SK-N-SH (cell line): ENCODE data around the gene LY6G6D. TPM values are rescaled to one million over a fixed set of nuclear protein-coding genes. Genes with fewer than 3 reads are reported as not detected.

Experiments used
- CTCF ChIA-PET: fragments of 300-600, 350-600 bp; formaldehyde crosslinking; extraction: SDS; loops from one replicate; lab custom pipeline; 2021; lab: Yijun Ruan, JAX
- POLR2A ChIA-PET: fragments of 350-600 bp; sonication (Branson Sonifier 250); formaldehyde crosslinking; extraction: SDS; loops from one replicate; lab custom pipeline; 2020; ENCODE audit warnings: antibody characterized with exemption, inconsistent platforms; lab: Yijun Ruan, JAX
- DNase-seq: peaks from one replicate; pipeline ENCODE4 v3.0.0; 2012
- H2AFZ ChIP-seq: fragments of 200-600 bp; sonication (generic); 2 replicates; pipeline ENCODE4 v1.8.1; 2016; ENCODE audit warnings: antibody characterized with exemption, mild to moderate bottlenecking, low read depth
- H3F3A ChIP-seq: fragments of 200-600 bp; sonication (generic); replicated peaks from 2 replicates; pipeline ENCODE3; 2016; ENCODE audit warnings: antibody characterized with exemption, mild to moderate bottlenecking; ENCODE audit not compliant: insufficient read depth
- H3K27ac ChIP-seq, 2 experiments: fragments of 200-500 bp in 1 of 2; fragments of 200-600 bp in 1 of 2; sonication (Bioruptor generic) in 1 of 2; sonication (generic), shearing (Covaris generic) in 1 of 2; 2 replicates each; pipeline versions ENCODE4 v1.5.1 to v1.6.1; 2014 to 2016; ENCODE audit warnings: low read depth in 2 of 2, inconsistent platforms in 1 of 2, low read length in 1 of 2, mild to moderate bottlenecking in 1 of 2, mixed read lengths in 1 of 2
- H3K27me3 ChIP-seq: fragments of 200-600 bp; sonication (generic), shearing (Covaris generic); 2 replicates; pipeline ENCODE4 v1.6.1; 2016; ENCODE audit warnings: mixed run types; ENCODE audit not compliant: insufficient read depth
- H3K36me3 ChIP-seq, 2 experiments: fragments of 200-500 bp in 1 of 2; fragments of 200-600 bp in 1 of 2; sonication (Bioruptor generic) in 1 of 2; sonication (generic) in 1 of 2; replicated peaks in 1 of 2; 2 replicates each; pipeline versions ENCODE3 to v1.5.1; 2014 to 2016; ENCODE audit warnings: low read length in 1 of 2, mild to moderate bottlenecking in 1 of 2; ENCODE audit not compliant: insufficient read depth in 2 of 2, control insufficient read depth in 1 of 2
- H3K4me1 ChIP-seq, 2 experiments: fragments of 200-500 bp in 1 of 2; fragments of 200-600 bp in 1 of 2; sonication (Bioruptor generic) in 1 of 2; sonication (generic), shearing (Covaris generic) in 1 of 2; 2 replicates each; pipeline versions ENCODE4 v1.5.1 to v1.6.1; 2014 to 2016; ENCODE audit warnings: low read depth in 1 of 2, low read length in 1 of 2, mixed run types in 1 of 2; ENCODE audit not compliant: insufficient read depth in 2 of 2, control insufficient read depth in 1 of 2
- H3K4me2 ChIP-seq: fragments of 200-600 bp; sonication (generic), shearing (Covaris generic); 2 replicates; pipeline ENCODE4 v1.6.1; 2017; ENCODE audit warnings: mixed run types
- H3K4me3 ChIP-seq, 2 experiments: fragments of 200-500 bp in 1 of 2; fragments of 200-600 bp in 1 of 2; sonication (Bioruptor generic) in 1 of 2; sonication (generic), shearing (Covaris generic) in 1 of 2; 2 replicates each; pipeline versions ENCODE4 v1.5.1 to v1.8.1; 2014 to 2016; ENCODE audit warnings: low read depth in 2 of 2, inconsistent platforms in 1 of 2, low read length in 1 of 2, mild to moderate bottlenecking in 1 of 2, mixed read lengths in 1 of 2, moderate library complexity in 1 of 2
- H3K79me2 ChIP-seq: fragments of 200-600 bp; sonication (generic); 2 replicates; pipeline ENCODE4 v1.8.1; 2017; ENCODE audit warnings: mild to moderate bottlenecking; ENCODE audit not compliant: insufficient read depth
- H3K9ac ChIP-seq: fragments of 200-600 bp; sonication (generic); 2 replicates; pipeline ENCODE4 v1.6.1; 2017; ENCODE audit warnings: mixed run types
- H3K9me2 ChIP-seq: fragments of 200-600 bp; sonication (generic); 2 replicates; pipeline ENCODE4 v1.6.1; 2017; ENCODE audit warnings: mixed run types
- H3K9me3 ChIP-seq: fragments of 200-600 bp; sonication (generic); 2 replicates; pipeline ENCODE4 v1.6.1; 2017; ENCODE audit warnings: mixed run types, mild to moderate bottlenecking, moderate library complexity
- H4K20me1 ChIP-seq: fragments of 200-600 bp; sonication (generic); 2 replicates; pipeline ENCODE4 v1.6.1; 2017; ENCODE audit warnings: mild to moderate bottlenecking, mixed run types; ENCODE audit not compliant: insufficient read depth
- CHD2 ChIP-seq: fragments of 150-350 bp; IDR thresholded peaks from 2 replicates; pipeline ENCODE4 v1.6.1; 2018; ENCODE audit warnings: low read length; ENCODE audit not compliant: partially characterized antibody
- CTCF ChIP-seq: fragments of 200-600 bp; sonication (generic); IDR thresholded peaks from 2 replicates; pipeline ENCODE4 v1.6.1; 2017; ENCODE audit warnings: antibody characterized with exemption, mild to moderate bottlenecking, moderate library complexity
- ELF1 ChIP-seq: IDR thresholded peaks from 2 replicates; pipeline ENCODE4 v1.4.0; 2012
- FOXM1 ChIP-seq: IDR thresholded peaks from 2 replicates; pipeline ENCODE4 v1.4.0; 2012; ENCODE audit warnings: low read depth, mild to moderate bottlenecking
- GATA2 ChIP-seq: sonication (generic); formaldehyde crosslinking; IDR thresholded peaks from 2 replicates; pipeline ENCODE4 v1.5.0; 2020; ENCODE audit warnings: mild to moderate bottlenecking, missing genetic modification reagents
- IRF3 ChIP-seq: fragments of 150-350 bp; IDR thresholded peaks from 2 replicates; pipeline ENCODE4 v1.6.1; 2016; ENCODE audit warnings: mild to moderate bottlenecking, low read depth, low read length
- JUND ChIP-seq: IDR thresholded peaks from 2 replicates; pipeline ENCODE4 v1.4.0; 2012
- MXI1 ChIP-seq: IDR thresholded peaks from 2 replicates; pipeline ENCODE4 v1.6.1; 2012; ENCODE audit warnings: mild to moderate bottlenecking, low read depth, low read length, improper control_type of control experiment
- NFIC ChIP-seq: IDR thresholded peaks from 2 replicates; pipeline ENCODE4 v1.4.0; 2012; ENCODE audit warnings: borderline replicate concordance
- NRF1 ChIP-seq: IDR thresholded peaks from 2 replicates; pipeline ENCODE4 v1.6.1; 2012; ENCODE audit warnings: low read depth, mild to moderate bottlenecking, low read length
- PBX3 ChIP-seq: IDR thresholded peaks from 2 replicates; pipeline ENCODE4; 2012
- POLR2AphosphoS5 ChIP-seq: IDR thresholded peaks from 2 replicates; pipeline ENCODE4 v1.6.1; 2012; ENCODE audit warnings: low read depth, low read length
- RCOR1 ChIP-seq: fragments of 150-350 bp; IDR thresholded peaks from 2 replicates; pipeline ENCODE4 v1.6.1; 2017; ENCODE audit warnings: antibody characterized with exemption, low read length
- RXRA ChIP-seq: IDR thresholded peaks from 2 replicates; pipeline ENCODE4 v1.4.0; 2012; ENCODE audit warnings: low read depth, mild to moderate bottlenecking, borderline replicate concordance
- SIN3A ChIP-seq: IDR thresholded peaks from 2 replicates; pipeline ENCODE4 v1.6.1; 2012; ENCODE audit warnings: low read depth, mild to moderate bottlenecking, low read length, moderate library complexity, borderline replicate concordance
- TCF12 ChIP-seq: IDR thresholded peaks from 2 replicates; pipeline ENCODE4 v1.4.0; 2012
- TEAD4 ChIP-seq: IDR thresholded peaks from 2 replicates; pipeline ENCODE4 v1.4.0; 2012; ENCODE audit warnings: mild to moderate bottlenecking, borderline replicate concordance; ENCODE audit not compliant: insufficient read depth
- YY1 ChIP-seq: IDR thresholded peaks from 2 replicates; pipeline ENCODE4 v1.4.0; 2012; ENCODE audit warnings: low read depth, mild to moderate bottlenecking
- WGBS: methylation state at CpG from one replicate; pipeline ENCODE4 v1.1.6; 2017; ENCODE audit warnings: low lambda C conversion rate; 5-methylcytosine and 5-hydroxymethylcytosine counted together
- polyA plus RNA-seq, 3 experiments: library from polyadenylated mRNA; depleted of rRNA; stranded (reverse); fragments of >200 nt; gene quantifications; 2 replicates each; pipeline ENCODE4 v1.2.3, GENCODE V29; 2012

Gene LY6G6D
- polyA plus RNA-seq, 1 of the 3 experiments (the other 2 are of a cell fraction), result not detected

- Histone ChIP-seq H3F3A (peaks cover 2% of the 10 kb centered on the region), H3K27me3 (no peaks in the 10 kb centered on the region), H3K9me3 (no peaks in the 10 kb centered on the region), H3K27ac (no peak overlapping the region), H3K9me2 (no peaks in the 10 kb centered on the region), H3K9ac (no peak overlapping the region), H3K4me3 (no peak overlapping the region), H3K4me1 (peaks cover 0 to 8% of the 10 kb centered on the region in 2 experiments; a peak in 1 of 4 replicates), H3K79me2 (no peaks in the 10 kb centered on the region), H3K36me3 (no peaks in the 10 kb centered on the region), H3K4me2 (no peak overlapping the region), H2AFZ (no peak overlapping the region), H4K20me1 (no peaks in the 10 kb centered on the region)
- no peak for TF ChIP-seq YY1
- TF ChIP-seq NRF1, result no peak
- TF ChIP-seq CTCF, result no peak
- TF ChIP-seq SIN3A, result no peak
- no peak for TF ChIP-seq IRF3
- TF ChIP-seq MXI1, result no peak
- no peak for TF ChIP-seq FOXM1
- no peak for TF ChIP-seq RXRA
- no peak for TF ChIP-seq ELF1
- no peak for TF ChIP-seq RCOR1
- TF ChIP-seq TEAD4, result no peak
- no peak for DNase-seq
- ChIA-PET CTCF (interaction anchor here (0.7 to 2.3 kb wide), 5 partner anchors 26 to 98 kb away, joined by 3 to 12 read pairs (median 5); partner anchors contain the start of gene DDAH2), POLR2A (interaction anchor here (0.6 to 1.2 kb wide), 2 partner anchors 24 to 50 kb away, joined by 3 read pairs; partner anchors contain the start of genes HSPA1A and HSPA1L)
- 79% methylated on average over 6 of the region's 9 CpGs for whole genome bisulfite sequencing
These were observed 50.4 kb downstream of the LY6G6D start for GRCh38 chr6:31765559-31765909.

GRCh38 chr6:31765910-31766794 lies 51.0 kb downstream of the LY6G6D start:
- Histone ChIP-seq H3K4me3 (peak overlapping the region in 1 of 2 experiments; percentile 29; a peak in 1 of 4 replicates), H3F3A (peaks cover 2% of the 10 kb centered on the region), H3K4me2 (no peak overlapping the region; the same call in 1 of the 2 replicates), H3K79me2 (no peaks in the 10 kb centered on the region), H2AFZ (peak overlapping the region; percentile 71; the same call in 1 of the 2 replicates), H3K27ac (no peak overlapping the region), H3K27me3 (no peaks in the 10 kb centered on the region), H3K9me2 (no peaks in the 10 kb centered on the region), H3K4me1 (peaks cover 0 to 8% of the 10 kb centered on the region in 2 experiments; a peak in 1 of 4 replicates), H4K20me1 (no peaks in the 10 kb centered on the region), H3K9me3 (no peaks in the 10 kb centered on the region), H3K9ac (no peak overlapping the region), H3K36me3 (no peaks in the 10 kb centered on the region)
- WGBS, result 64% methylated on average over 35 of the region's 42 CpGs
- POLR2A ChIA-PET, result interaction anchor here (0.6 to 1.2 kb wide), 5 partner anchors 24 to 49 kb away, joined by 3 to 5 read pairs (median 3); partner anchors contain the start of genes DDAH2, HSPA1A and HSPA1L
- CTCF ChIA-PET, result interaction anchor here (0.7 to 2.3 kb wide), 8 partner anchors 11 to 330 kb away, joined by 3 to 12 read pairs (median 4); partner anchors contain the start of genes DDAH2 and VWA7
- DNase-seq, result peak; percentile 90
- TF ChIP-seq ELF1 (no peak), YY1 (no peak), POLR2AphosphoS5 (no peak), TCF12 (no peak), CHD2 (no peak), GATA2 (CRISPR knock-in tag) (no peak), PBX3 (no peak), JUND (no peak), NRF1 (no peak), IRF3 (no peak), NFIC (no peak)
